OCI-LY1 (cell line): Measurements from ENCODE around the gene CBX8.

ENCODE experiments used
- CTCF ChIP-seq: fragments of 200-600 bp; sonication (generic), shearing (Covaris generic); IDR thresholded peaks from 2 replicates; pipeline ENCODE4 v1.5.1; 2017; ENCODE audit warnings: mild to moderate bottlenecking, antibody characterized with exemption, low read length, moderate library complexity, mixed read lengths
- EZH2 ChIP-seq: fragments of 200-600 bp; sonication (generic), shearing (Covaris generic); IDR thresholded peaks from 2 replicates; pipeline ENCODE4 v1.8.0; 2017; ENCODE audit warnings: borderline replicate concordance, mixed run types, mild to moderate bottlenecking, antibody characterized with exemption, low read length, moderate library complexity, mixed read lengths

DNA sequence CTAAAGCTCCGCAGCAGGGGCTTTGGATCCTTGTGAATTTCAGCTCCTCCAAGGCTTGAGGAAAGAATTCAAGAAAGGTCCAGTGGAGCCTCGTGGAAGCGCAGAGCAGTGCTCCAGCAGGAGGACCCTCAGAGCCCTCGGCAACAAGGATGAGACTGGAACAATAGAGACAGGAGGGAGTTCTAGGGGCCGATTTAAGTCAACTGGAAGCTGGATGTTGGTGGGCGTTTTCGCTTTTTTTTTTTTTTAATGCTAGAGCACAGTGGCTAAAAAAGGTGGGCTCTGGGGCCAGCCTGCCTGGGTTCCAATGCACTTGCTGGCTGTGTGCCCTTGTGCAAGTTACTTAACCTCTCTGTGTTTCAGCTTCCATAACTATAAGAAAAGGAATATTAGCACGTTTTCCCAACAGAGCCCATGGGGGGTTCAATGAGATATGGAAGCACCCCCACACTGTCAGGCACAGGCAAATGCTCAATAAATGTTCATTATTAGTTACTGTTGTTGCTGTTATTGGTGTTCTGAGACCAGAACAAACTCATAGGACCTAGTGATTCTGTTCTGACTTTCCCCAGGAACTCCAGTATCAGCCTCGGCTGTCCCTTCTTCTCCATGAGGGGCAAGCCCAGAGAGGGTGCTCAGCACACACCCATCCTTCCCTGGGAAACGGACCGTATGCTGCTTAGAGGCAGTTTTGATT is 5.3 kb upstream of the CBX8 start:
- no peak for TF ChIP-seq EZH2
- TF ChIP-seq CTCF = no peak
